Measurements from ENCODE around the gene SLC22A23.
A peak's percentile ranks its signal among the peaks of the same experiment; 100 is the strongest.
"Not testable (repeated sequence)": the region's sequence is repeated elsewhere in the genome, so short reads cannot be mapped to it uniquely, and the experiment has no call there.

Gene SLC22A23

DNA sequence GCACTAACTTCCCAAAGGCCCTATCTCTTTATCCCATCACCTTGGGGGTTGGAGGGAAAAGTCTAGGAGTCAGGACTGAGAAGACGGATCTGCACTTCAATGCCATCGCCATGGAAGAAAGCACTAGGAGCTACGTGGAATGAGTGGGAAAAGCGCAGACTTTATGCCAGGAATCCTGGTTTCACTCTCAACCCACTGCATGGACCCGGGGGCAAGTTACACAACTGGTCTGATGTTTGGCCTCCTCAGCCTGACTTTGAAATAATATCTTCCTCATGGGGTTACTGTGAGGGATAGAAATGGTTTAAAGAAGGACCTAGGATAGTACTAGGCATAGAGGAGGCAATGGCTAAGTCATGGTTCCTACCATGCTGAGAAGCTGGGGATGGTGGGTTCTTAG is 211.6 kb downstream of the SLC22A23 start:
- no peak for DNase-seq

GRCh38 chr6:3244832-3245161 is 212.1 kb downstream of the SLC22A23 start:
- Mint-ChIP-seq H3K36me3 (ENCODE audit: low read depth) (peaks cover 29% of the 10 kb centered on the region), H3K4me1 (peaks cover 35% of the 10 kb centered on the region), H3K27me3 (ENCODE audit: low read depth, poor library complexity) (peaks cover 15% of the 10 kb centered on the region)
- H3K27ac Mint-ChIP-seq, H3K4me3 Mint-ChIP-seq, DNase-seq, H3K9me3 Mint-ChIP-seq: not testable (repeated sequence)

More for the DNA sequence above, 211.6 kb downstream of the SLC22A23 start:
- Mint-ChIP-seq H3K4me1 (peaks cover 34% of the 10 kb centered on the region), H3K4me3 (no peak overlapping the region), H3K9me3 (peaks cover 5% of the 10 kb centered on the region), H3K27me3 (ENCODE audit: low read depth, poor library complexity) (peaks cover 17% of the 10 kb centered on the region), H3K27ac (no peak overlapping the region), H3K36me3 (ENCODE audit: low read depth) (peaks cover 29% of the 10 kb centered on the region)
- no peak for TF ChIP-seq CTCF (IDR thresholded peaks at IDR 0.05)

GRCh38 chr6:3244003-3244831 is 212.6 kb downstream of the SLC22A23 start:
- no peak for DNase-seq
- Mint-ChIP-seq H3K4me1 (peaks cover 35% of the 10 kb centered on the region), H3K36me3 (ENCODE audit: low read depth) (peaks cover 29% of the 10 kb centered on the region)

GRCh38 chr6:3242768-3243167 is 214.1 kb downstream of the SLC22A23 start:
- Mint-ChIP-seq H3K9me3 (peaks cover 5% of the 10 kb centered on the region), H3K27ac (no peak overlapping the region)

More at GRCh38 chr6:3244003-3244831, 212.6 kb downstream of the SLC22A23 start:
- Mint-ChIP-seq H3K9me3 (peaks cover 5% of the 10 kb centered on the region), H3K27ac (no peak overlapping the region), H3K4me3 (no peak overlapping the region), H3K27me3 (ENCODE audit: low read depth, poor library complexity) (peaks cover 11% of the 10 kb centered on the region)
- TF ChIP-seq CTCF (IDR thresholded peaks at IDR 0.05) = no peak

GRCh38 chr6:3241745-3242144 is 215.1 kb downstream of the SLC22A23 start:
- not testable (repeated sequence) for H3K9me3 Mint-ChIP-seq; H3K27me3 Mint-ChIP-seq (ENCODE audit: low read depth, poor library complexity); H3K4me3 Mint-ChIP-seq; DNase-seq
- peaks cover 32% of the 10 kb centered on the region for H3K4me1 Mint-ChIP-seq
- peaks cover 29% of the 10 kb centered on the region for H3K36me3 Mint-ChIP-seq (ENCODE audit: low read depth)
- H3K27ac Mint-ChIP-seq = peak overlapping the region; percentile 51

More at GRCh38 chr6:3242768-3243167, 214.1 kb downstream of the SLC22A23 start:
- no peak overlapping the region for H3K4me3 Mint-ChIP-seq
- no peak for TF ChIP-seq CTCF (IDR thresholded peaks at IDR 0.05)
- H3K27me3 Mint-ChIP-seq (ENCODE audit: low read depth, poor library complexity) = peaks cover 9% of the 10 kb centered on the region
- DNase-seq = no peak
- peaks cover 31% of the 10 kb centered on the region for H3K4me1 Mint-ChIP-seq
- H3K36me3 Mint-ChIP-seq (ENCODE audit: low read depth) = peaks cover 29% of the 10 kb centered on the region

GRCh38 chr6:3240595-3240994 is 216.3 kb downstream of the SLC22A23 start:
- Mint-ChIP-seq H3K27me3 (ENCODE audit: low read depth, poor library complexity) (peaks cover 7% of the 10 kb centered on the region), H3K36me3 (ENCODE audit: low read depth) (peaks cover 24% of the 10 kb centered on the region), H3K9me3 (peaks cover 5% of the 10 kb centered on the region), H3K4me1 (peaks cover 43% of the 10 kb centered on the region), H3K27ac (no peak overlapping the region), H3K4me3 (no peak overlapping the region)
- no peak for TF ChIP-seq CTCF (IDR thresholded peaks at IDR 0.05)
- DNase-seq = no peak
